Ishikawa (cell line): ENCODE results near the gene MCF2L.
A peak's percentile ranks its signal among the peaks of the same experiment; 100 is the strongest.

Source experiments
- CEBPB ChIP-seq: IDR thresholded peaks from 2 replicates; pipeline ENCODE4 v1.6.1; 2012
- CREB1 ChIP-seq: IDR thresholded peaks from 2 replicates; pipeline ENCODE4 v1.6.1; 2012; ENCODE audit warnings: low read depth
- EGR1 ChIP-seq: IDR thresholded peaks from 2 replicates; pipeline ENCODE4 v1.6.1; 2012
- EP300 ChIP-seq: IDR thresholded peaks from 2 replicates; pipeline ENCODE4 v1.6.1; 2012; ENCODE audit warnings: borderline replicate concordance
- FOXM1 ChIP-seq: IDR thresholded peaks from 2 replicates; pipeline ENCODE4 v1.6.1; 2012; ENCODE audit warnings: low read depth, borderline replicate concordance
- NFIC ChIP-seq: IDR thresholded peaks from 2 replicates; pipeline ENCODE4 v1.6.1; 2012
- RAD21 ChIP-seq: IDR thresholded peaks from 2 replicates; pipeline ENCODE4 v1.6.1; 2012; ENCODE audit warnings: low read depth
- TAF1 ChIP-seq: IDR thresholded peaks from 2 replicates; pipeline ENCODE4 v1.6.1; 2012; ENCODE audit warnings: low read depth, mild to moderate bottlenecking
- TCF12 ChIP-seq: IDR thresholded peaks from 2 replicates; pipeline ENCODE4 v1.6.1; 2012; ENCODE audit warnings: low read depth
- TEAD4 ChIP-seq: IDR thresholded peaks from 2 replicates; pipeline ENCODE4 v1.6.1; 2012
- YY1 ChIP-seq: IDR thresholded peaks from 2 replicates; pipeline ENCODE4 v1.6.1; 2012; ENCODE audit warnings: low read depth
- ZBTB7A ChIP-seq: IDR thresholded peaks from 2 replicates; pipeline ENCODE4 v1.6.1; 2012; ENCODE audit warnings: low read depth
- TF ChIP-seq, protein P1 (sequence below): IDR thresholded peaks from 2 replicates; pipeline ENCODE4 v1.6.1; 2012; ENCODE audit warnings: low read depth, mild to moderate bottlenecking
- TF ChIP-seq, protein P2 (sequence below): IDR thresholded peaks from 2 replicates; pipeline ENCODE4 v1.6.1; 2012
- TF ChIP-seq, protein P3 (sequence below): IDR thresholded peaks from 2 replicates; pipeline ENCODE4 v1.6.1; 2012

The MCF2L gene

DNA sequence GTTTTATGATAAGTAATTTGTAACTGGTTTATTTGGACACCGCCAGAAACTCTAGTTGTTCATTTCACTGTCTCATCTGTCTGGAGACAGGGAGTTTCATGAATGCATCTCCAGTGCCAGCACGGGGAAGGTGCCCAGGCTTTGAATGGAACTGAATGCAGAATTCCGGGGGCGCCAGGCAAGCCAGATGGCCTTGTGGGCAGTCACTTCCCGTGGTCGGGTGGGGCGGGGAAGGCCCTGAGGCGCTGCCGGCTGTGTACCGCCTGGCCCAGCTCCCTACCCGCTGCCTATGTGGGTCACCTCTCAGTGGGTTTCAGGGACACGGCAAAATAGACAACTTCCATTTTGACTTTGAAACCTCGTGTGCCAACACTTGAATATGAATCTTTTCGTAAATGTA is 28.8 kb upstream of the MCF2L start:
- no peak for TF ChIP-seq EP300
- no peak for TF ChIP-seq TAF1
- TF ChIP-seq EGR1 = no peak
- no peak for TF ChIP-seq RAD21
- TF ChIP-seq NFIC = no peak
- TF ChIP-seq CEBPB = no peak
- TF ChIP-seq CREB1 = no peak
- TF ChIP-seq, protein P1, sequence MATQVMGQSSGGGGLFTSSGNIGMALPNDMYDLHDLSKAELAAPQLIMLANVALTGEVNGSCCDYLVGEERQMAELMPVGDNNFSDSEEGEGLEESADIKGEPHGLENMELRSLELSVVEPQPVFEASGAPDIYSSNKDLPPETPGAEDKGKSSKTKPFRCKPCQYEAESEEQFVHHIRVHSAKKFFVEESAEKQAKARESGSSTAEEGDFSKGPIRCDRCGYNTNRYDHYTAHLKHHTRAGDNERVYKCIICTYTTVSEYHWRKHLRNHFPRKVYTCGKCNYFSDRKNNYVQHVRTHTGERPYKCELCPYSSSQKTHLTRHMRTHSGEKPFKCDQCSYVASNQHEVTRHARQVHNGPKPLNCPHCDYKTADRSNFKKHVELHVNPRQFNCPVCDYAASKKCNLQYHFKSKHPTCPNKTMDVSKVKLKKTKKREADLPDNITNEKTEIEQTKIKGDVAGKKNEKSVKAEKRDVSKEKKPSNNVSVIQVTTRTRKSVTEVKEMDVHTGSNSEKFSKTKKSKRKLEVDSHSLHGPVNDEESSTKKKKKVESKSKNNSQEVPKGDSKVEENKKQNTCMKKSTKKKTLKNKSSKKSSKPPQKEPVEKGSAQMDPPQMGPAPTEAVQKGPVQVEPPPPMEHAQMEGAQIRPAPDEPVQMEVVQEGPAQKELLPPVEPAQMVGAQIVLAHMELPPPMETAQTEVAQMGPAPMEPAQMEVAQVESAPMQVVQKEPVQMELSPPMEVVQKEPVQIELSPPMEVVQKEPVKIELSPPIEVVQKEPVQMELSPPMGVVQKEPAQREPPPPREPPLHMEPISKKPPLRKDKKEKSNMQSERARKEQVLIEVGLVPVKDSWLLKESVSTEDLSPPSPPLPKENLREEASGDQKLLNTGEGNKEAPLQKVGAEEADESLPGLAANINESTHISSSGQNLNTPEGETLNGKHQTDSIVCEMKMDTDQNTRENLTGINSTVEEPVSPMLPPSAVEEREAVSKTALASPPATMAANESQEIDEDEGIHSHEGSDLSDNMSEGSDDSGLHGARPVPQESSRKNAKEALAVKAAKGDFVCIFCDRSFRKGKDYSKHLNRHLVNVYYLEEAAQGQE = no peak
- TF ChIP-seq TCF12 = no peak
- TF ChIP-seq ZBTB7A = no peak
- no peak for TF ChIP-seq TEAD4

DNA sequence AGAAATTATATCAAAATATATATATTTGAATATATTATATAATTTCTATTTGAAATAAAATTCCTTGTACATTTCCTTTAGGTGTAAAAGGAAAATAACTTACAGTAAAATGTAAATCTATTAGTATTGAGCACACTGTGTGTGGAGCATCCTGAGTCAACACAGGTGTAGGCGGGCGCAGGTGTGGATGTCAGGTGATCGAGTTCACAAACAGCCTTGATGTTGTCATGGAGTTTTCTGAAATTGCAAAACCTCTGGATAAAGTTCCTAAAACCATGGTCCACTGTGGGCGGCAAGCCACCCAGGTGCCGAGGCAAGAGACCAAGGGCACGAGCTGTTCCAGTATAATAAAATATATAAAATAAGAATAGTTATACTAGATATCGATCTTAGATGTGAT is 27.7 kb upstream of the MCF2L start:
- no peak for TF ChIP-seq EGR1
- TF ChIP-seq, protein P1 = no peak
- TF ChIP-seq CEBPB = no peak
- TF ChIP-seq TCF12 = no peak
- no peak for TF ChIP-seq FOXM1
- TF ChIP-seq RAD21 = no peak
- no peak for TF ChIP-seq TAF1
- TF ChIP-seq, protein P2, sequence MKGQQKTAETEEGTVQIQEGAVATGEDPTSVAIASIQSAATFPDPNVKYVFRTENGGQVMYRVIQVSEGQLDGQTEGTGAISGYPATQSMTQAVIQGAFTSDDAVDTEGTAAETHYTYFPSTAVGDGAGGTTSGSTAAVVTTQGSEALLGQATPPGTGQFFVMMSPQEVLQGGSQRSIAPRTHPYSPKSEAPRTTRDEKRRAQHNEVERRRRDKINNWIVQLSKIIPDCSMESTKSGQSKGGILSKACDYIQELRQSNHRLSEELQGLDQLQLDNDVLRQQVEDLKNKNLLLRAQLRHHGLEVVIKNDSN = no peak
- TF ChIP-seq EP300 = no peak
- no peak for TF ChIP-seq NFIC
- TF ChIP-seq TEAD4 = no peak
- TF ChIP-seq, protein P3, sequence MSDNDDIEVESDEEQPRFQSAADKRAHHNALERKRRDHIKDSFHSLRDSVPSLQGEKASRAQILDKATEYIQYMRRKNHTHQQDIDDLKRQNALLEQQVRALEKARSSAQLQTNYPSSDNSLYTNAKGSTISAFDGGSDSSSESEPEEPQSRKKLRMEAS = no peak
- TF ChIP-seq YY1 = no peak

DNA sequence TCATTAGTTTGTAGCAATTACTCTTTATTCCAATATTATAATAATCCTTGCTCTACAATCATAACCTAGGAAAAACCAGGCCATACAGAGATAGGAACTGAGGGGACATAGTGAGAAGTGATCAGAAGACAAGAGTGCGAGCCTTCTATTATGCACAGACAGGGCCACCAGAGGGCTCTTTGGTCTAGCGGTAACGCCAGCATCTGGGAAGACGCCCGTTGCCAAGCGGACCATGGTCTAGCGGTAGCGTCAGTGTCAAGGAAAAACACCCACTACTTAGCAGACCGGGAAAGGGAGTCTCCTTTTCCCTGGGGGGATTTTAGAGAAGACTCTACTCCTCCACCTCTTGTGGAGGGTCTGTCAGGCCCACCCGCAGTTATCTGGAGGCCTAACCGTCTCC is 27.2 kb upstream of the MCF2L start:
- TF ChIP-seq RAD21 = peak; percentile 13; the same call in 1 of the 2 replicates

DNA sequence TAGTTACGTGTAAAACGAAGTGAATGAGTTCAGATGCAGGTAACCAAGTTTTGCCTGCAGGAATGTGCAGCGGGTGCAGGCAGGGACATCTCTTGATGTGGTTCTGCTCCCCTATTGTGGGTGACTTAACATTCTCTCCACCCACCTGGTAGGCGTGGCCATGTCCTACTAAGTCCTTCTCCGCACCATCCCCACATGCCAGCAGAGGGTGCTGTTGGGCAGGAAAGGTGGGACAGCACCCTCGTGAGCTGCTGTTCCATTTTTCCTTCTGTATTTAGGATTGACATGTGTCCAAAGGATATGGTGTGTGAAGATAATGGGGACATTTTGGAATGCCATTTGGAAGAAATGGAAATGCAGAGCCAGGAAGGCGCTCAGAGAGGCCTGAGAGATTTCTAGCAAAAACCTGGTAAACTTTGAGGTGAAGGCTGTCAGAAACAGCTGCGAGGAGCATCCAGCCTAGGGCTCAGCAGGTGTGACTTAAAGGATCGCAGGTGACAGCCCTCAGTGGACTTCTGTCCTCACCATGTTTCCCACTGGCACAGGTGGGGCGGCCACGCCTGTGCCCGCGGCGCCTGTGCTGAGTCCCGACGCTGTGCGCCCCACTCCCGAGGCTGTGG is 26.2 kb upstream of the MCF2L start:
- TF ChIP-seq RAD21 = peak; percentile 97
- TF ChIP-seq, protein P3 = peak; percentile 76
- TF ChIP-seq, protein P1 = no peak
- peak; percentile 42; the same call in 1 of the 2 replicates for TF ChIP-seq TEAD4
- no peak for TF ChIP-seq NFIC
- peak; percentile 35; the same call in 1 of the 2 replicates for TF ChIP-seq YY1

DNA sequence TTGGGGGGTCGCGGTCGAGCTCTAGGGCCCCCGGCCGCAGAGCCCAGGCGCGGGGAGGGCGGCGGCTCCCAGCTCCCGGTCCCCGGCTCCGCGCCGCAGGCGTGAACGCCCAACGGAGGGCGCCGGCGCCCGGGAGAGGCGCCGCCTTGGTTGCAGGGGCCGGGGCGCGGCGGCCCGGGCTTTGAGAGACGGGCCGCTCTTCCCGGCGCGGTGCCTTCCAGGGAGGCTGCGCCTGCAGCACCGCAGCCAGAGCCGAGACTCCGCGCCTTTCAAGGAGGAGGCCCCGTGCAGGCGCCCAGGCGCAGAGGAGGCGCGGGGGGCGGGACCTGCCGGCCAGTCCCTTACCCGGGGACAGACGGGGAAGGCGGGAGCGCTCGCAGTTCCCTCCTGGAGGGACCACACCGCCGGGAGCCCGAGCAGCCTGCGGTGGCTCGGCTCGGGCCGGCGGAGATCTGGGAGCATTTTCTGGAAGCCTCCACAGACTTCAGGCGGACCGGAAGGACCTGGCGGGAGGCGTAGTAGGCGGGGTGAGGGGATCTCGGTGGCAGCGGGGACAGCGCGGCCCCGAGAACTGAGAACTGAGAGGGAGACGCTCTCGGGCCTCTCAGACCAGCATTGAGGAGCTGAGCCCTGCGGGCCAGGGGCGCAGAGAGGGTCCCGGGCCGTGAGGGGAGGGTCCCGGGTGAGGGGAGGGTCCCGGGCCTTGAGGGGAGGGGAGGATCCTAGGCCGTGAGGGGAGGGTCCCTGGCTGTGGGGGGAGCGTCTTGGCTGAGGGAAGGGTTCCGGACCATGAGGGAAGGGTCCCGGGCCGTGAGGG is 25.5 kb upstream of the MCF2L start:
- TF ChIP-seq, protein P2 = no peak
- TF ChIP-seq EP300 (no peak), YY1 (no peak), TEAD4 (no peak), TCF12 (no peak), CEBPB (no peak), FOXM1 (no peak), ZBTB7A (peak; percentile 82), RAD21 (no peak), TAF1 (peak; percentile 30; the same call in 1 of the 2 replicates)
- TF ChIP-seq, protein P3 = peak; percentile 44
